Measurements from ENCODE around the gene HEMGN.
"Not testable (repeated sequence)": the region's sequence is repeated elsewhere in the genome, so short reads cannot be mapped to it uniquely, and the experiment has no call there.

HEMGN gene

DNA sequence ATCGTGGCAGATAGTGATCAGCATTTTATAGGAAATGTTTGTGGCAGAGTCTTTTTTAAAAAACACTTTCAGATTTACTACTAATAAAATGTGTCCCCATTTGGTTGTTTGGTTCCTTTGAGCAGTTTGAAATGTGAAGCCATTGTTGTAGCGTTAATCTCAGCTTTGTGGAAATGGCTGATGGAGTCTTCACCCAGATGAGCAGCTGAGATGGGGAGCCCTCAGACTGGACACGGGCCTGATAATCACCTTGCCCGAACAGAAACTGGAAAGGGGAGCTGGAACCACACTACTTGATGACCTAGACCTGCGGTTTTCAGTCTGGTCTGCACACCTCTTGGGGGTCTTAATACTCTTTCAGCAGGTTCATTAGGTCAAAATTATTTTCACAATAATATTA lies 24.6 kb upstream of the HEMGN start:
- TF ChIP-seq, protein P1, sequence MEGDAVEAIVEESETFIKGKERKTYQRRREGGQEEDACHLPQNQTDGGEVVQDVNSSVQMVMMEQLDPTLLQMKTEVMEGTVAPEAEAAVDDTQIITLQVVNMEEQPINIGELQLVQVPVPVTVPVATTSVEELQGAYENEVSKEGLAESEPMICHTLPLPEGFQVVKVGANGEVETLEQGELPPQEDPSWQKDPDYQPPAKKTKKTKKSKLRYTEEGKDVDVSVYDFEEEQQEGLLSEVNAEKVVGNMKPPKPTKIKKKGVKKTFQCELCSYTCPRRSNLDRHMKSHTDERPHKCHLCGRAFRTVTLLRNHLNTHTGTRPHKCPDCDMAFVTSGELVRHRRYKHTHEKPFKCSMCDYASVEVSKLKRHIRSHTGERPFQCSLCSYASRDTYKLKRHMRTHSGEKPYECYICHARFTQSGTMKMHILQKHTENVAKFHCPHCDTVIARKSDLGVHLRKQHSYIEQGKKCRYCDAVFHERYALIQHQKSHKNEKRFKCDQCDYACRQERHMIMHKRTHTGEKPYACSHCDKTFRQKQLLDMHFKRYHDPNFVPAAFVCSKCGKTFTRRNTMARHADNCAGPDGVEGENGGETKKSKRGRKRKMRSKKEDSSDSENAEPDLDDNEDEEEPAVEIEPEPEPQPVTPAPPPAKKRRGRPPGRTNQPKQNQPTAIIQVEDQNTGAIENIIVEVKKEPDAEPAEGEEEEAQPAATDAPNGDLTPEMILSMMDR (IDR thresholded peaks at IDR 0.05; ENCODE audit: low read depth, low read length, missing control alignments) = no peak
- no peak for DNase-seq (ENCODE audit: low read depth)
- H3K4me3 ChIP-seq (ENCODE audit: low read depth, low read length) = no peak overlapping the region

DNA sequence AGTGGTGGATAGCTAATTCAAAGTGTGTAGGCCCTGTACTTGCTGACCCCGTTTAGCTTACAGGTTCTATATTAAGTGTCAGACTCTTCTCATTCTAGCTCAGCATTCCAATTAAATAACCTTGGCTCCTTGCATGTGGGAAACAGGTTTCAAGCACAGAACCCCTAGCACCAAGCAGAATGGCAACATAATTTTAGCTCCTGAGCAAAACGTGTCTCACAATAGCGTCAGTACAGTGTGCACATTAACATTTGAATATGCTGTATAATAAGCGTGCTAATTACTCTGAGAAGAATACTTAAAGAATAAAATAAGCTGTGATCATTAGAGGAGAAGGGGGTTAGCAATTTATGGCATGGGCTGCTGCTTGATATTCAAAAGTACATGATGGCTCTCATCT lies 24.2 kb upstream of the HEMGN start:
- TF ChIP-seq, protein P1 (IDR thresholded peaks at IDR 0.05; ENCODE audit: low read depth, low read length, missing control alignments) = no peak
- H3K4me3 ChIP-seq (ENCODE audit: low read depth, low read length) = no peak overlapping the region
- DNase-seq (ENCODE audit: low read depth) = no peak

DNA sequence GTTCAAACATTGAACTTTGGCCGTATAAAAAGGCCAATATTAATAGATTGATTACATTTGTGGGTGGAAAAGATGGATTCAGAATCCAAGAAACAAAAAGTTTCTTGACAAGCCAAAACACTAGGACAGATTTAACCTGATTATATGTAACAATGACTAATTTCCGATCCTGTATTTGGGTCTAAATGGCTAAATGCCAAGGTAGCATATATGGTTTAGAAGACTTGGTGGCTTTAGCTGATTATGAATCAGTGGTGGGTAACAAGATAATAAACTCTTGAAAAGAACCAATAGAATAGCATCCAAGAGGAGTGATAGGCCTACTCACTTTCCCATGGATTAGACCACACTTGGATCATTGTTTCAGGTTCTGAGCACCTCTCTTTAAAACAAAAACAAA lies 23.4 kb upstream of the HEMGN start:
- TF ChIP-seq, protein P1 (IDR thresholded peaks at IDR 0.05; ENCODE audit: low read depth, low read length, missing control alignments) = no peak
- no peak for DNase-seq (ENCODE audit: low read depth)
- no peak overlapping the region for H3K4me3 ChIP-seq (ENCODE audit: low read depth, low read length)

DNA sequence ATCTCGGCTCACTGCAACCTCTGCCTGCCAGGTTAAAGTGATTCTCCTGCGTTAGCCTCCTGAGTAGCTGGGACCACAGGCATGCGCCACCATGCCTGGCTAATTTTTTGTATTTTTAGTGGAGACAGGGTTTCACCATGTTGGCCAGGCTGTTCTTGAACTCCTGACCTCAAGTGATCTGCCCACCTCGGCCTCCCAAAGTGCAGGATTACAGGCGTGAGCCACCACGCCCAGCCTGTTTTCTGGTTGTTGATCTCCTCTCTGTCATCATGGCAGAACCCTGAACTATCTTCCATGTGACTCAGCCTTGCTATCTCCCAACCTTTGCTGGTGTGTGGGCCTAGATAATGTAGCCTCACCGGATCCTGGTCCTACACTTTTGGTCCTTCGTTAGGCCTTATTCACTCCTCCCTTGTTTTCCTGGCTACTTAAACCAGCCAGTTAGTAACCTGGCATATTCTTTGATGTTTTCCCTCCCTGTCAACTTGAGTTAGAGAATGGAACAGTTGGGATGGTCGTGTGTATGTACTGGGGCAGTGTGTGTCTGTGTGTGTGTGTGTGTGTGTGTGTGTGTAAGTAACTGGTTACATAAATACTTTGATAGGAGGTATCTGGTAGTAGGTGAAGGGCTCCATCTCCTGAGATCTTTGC lies 22.8 kb upstream of the HEMGN start:
- not testable (repeated sequence) for DNase-seq (ENCODE audit: low read depth); H3K4me3 ChIP-seq (ENCODE audit: low read depth, low read length)

DNA sequence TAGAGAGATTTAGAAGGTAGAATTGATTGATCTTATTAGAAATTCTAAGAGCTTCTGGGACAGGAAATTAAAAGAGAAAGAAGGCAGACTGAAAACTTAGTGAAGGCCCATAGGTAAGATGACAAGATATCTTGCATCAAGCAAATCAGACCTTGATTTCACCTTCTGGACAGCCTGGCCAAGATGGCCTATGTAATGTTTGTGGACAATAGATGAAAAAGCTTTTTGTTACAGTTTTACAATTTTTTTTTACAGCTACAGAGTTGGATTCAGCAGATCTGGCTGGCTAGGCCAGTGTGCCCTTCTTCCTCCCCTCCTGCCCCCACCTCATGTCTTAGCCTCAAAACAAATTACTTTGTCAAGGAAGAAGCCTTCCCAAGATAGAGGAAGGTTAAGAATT lies 21.6 kb upstream of the HEMGN start:
- H3K4me3 ChIP-seq (ENCODE audit: low read depth, low read length) = no peak overlapping the region
- TF ChIP-seq, protein P1 (IDR thresholded peaks at IDR 0.05; ENCODE audit: low read depth, low read length, missing control alignments) = no peak
- no peak for DNase-seq (ENCODE audit: low read depth)

DNA sequence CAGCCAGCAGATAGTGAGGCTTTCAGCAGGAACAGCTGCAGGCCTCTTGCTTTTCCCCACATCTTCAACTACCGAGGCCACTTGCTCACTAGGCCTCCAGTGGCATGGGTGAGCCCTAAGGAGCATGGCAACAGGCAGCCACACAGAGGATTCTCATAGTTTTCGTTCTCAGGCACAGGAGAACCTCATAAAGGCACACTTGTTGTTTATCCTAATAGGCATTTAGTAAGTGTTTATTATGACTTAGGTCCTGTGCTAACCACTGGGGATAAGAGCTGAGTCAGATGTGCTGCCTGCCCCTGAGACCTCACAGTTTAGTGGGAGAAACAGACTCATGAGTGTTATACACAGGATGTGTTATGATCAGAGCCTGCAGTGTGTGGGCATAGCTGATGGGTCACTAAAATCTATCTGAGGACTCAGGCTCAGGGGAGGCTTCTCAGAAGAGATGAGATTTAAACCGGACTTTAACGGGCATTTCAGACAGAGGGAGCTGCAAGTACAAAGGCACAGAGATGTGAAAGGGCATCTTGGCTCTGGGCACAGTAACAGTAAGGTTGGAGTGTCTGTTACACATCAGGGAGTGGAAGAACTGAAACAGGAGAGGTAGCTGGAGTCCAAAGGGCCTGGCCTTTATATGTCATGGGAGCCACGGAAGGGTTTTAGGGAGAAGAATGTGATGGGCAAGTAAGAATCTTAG lies 21.0 kb upstream of the HEMGN start:
- TF ChIP-seq, protein P1 (IDR thresholded peaks at IDR 0.05; ENCODE audit: low read depth, low read length, missing control alignments) = no peak
- no peak for DNase-seq (ENCODE audit: low read depth)
- H3K4me3 ChIP-seq (ENCODE audit: low read depth, low read length) = no peak overlapping the region

DNA sequence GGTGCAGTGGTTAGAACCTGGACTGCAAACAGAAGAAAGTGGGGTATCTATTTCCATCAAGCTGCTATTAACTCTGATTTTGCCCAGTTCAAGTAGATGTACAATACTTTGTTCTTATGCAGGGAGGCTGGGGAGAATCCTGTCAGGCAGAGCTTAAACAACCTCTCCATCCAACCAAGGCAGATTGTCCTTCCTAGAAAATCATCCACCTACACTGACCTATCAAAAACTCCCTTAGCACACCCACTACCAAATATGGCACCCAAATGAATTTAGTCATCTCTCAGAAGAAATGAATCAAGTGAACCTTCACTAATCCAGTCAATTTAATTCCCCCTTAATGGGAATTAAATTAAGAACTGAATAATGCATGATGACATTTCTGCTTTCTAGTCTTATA lies 18.4 kb upstream of the HEMGN start:
- TF ChIP-seq, protein P1 (IDR thresholded peaks at IDR 0.05; ENCODE audit: low read depth, low read length, missing control alignments) = no peak
- no peak overlapping the region for H3K4me3 ChIP-seq (ENCODE audit: low read depth, low read length)
- DNase-seq (ENCODE audit: low read depth) = no peak

Data from GM12864 (cell line).